T1000 (cell line): ENCODE data around the gene TMEM17.
"Not testable (repeated sequence)": the region's sequence is repeated elsewhere in the genome, so short reads cannot be mapped to it uniquely, and the experiment has no call there.

Experiments used
- DNase-seq: peaks from one replicate; lab custom pipeline; 2025; ENCODE audit warnings: mixed read lengths; lab: John Stamatoyannopoulos, UW

TMEM17 gene, protein sequence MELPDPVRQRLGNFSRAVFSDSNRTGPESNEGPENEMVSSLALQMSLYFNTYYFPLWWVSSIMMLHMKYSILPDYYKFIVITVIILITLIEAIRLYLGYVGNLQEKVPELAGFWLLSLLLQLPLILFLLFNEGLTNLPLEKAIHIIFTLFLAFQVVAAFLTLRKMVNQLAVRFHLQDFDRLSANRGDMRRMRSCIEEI

DNA sequence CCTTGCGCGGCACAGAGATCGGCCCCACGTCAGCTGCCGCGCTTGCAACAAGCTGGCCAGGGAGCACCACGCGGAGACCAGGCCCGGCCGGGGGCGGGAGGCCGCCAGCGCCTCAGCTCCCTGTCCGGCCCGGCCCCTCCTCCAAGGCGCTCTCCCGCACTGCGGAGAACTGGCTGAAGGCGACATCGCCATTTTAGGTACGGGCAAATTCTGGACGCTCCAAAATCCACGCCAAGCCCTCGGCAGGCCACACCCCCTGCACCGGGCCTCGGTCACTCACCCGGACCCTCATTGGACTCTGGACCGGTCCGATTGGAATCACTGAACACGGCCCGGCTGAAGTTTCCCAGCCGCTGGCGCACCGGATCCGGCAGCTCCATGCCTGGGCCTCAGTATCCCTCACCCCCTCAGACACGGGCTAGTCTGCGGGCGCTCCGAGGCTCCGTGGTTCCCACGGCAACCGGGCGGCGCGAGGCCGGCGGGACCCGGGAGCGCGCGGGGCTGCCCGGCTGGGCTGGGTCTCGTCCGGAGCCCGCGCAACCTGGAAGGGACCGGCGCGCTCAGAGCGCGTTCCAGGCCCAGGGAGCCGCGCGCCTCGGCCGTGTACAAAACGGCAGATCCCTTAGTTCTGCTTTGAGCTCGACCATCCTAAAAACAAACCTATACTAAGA lies at the start of gene TMEM17:
TMEM17 (minus strand) TSS at position 446 of the 671 bp plus-strand sequence; CDS start at position 380, 66 bp downstream.
- DNase-seq: peak; percentile 75

DNA sequence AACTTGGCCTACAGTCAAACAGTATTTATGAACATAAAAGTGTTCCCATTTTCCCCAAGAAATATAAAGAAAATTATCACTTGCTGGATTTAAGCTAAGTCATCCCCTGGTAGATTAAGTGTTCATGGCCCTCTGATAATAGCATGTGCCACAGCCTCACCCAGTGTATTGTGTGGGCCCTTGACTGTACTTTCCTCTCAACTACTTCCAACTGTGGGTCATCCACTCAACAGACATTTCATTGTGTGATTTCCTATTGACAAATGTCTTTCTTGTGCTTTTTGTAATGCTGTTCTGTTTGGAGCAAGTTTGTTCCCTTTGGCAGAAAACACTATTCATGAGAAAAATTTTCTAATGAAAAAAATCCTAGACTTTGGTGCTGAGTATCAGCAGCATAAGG lies 48.4 kb upstream of the TMEM17 start:
- DNase-seq: no peak

DNA sequence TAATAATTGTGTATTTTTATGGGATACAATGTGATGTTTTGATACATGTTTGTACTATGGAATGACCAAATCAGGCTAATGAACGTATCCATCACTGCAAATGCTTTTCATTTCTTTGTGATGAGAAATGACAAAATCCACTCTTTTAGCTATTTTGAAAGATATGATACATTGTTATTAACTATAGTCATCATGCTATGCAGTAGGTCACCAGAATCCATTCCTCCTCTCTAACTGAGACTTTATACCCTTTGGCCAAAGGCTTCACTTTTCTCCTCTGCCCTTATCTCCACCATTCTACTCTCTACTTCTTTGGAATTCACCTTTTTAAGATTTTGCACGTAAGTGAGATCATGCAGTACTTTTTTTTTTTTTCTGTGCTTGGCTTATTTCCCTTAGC lies 44.5 kb upstream of the TMEM17 start:
- DNase-seq: no peak

DNA sequence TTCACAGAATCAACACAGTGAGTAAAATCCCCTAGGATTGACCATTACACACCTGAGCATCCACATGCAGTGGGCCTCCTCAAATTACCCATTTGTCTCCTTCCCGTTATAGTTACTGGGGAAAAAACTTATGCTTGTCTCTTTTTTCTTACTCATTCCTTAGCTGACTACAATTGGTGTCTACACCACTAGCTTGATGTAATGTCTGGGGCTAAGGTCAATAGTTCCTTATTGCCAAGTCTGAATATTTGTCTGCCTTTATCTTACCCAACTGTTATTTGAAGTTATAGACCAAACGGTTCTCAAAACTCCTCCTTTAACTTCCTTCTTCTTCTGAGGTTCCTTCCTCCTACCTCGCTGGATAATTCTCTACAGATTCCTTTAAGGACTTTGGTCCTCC lies 41.9 kb upstream of the TMEM17 start:
- no peak for DNase-seq

DNA sequence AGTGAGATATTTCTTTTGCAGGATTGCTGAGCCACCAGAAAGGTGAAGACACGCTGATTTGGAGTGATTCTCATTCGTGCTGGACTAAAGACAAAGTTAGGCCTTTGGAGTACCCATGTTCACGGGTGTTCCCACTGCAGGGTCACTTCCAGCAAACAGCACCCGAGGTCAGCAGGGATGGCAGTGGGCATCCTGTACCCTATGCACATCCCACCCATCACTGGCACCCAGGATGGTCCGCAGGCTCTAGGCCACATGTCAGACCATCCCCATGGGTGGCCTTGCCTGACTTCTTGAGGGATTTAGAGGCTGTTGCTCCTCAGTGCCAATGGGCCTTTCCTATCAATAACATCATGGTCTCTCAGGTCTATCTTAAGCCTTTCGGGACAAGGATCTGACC lies 39.3 kb upstream of the TMEM17 start:
- no peak for DNase-seq

DNA sequence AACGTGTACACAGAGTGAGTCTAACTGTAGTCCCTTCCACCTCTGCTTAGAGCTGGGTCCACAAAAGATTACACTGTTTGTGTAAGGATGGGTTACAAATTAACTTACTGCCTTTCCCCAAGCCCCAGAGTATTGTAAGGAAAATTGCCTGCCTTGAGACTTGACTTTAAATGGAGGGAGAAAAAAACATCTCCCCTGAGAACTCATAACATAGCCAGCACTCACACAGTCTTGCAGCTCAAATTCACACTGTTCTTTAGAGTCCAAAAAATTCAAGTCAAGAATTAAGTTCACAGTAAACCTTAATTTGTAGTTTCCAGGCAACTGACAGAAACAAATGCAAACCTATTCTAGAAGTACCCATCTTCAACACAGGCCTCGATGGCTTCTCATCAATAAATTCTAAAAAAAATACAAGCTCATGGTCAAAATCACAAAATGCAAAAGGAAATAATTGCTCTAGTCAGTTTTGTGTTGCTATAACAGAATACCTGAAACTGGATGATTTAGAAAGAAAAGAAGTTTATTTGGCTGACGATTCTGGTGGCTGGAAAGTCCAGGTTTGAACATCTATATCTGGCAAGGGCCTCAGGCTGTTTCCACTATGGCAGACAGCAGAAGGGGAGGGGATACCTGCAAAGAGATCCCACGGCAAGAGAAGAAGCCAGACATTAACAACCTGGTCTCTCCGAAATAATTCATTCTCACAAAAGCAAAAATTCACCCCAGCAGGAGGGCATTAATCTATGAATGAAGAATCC lies 34.6 kb upstream of the TMEM17 start:
- DNase-seq: no peak

DNA sequence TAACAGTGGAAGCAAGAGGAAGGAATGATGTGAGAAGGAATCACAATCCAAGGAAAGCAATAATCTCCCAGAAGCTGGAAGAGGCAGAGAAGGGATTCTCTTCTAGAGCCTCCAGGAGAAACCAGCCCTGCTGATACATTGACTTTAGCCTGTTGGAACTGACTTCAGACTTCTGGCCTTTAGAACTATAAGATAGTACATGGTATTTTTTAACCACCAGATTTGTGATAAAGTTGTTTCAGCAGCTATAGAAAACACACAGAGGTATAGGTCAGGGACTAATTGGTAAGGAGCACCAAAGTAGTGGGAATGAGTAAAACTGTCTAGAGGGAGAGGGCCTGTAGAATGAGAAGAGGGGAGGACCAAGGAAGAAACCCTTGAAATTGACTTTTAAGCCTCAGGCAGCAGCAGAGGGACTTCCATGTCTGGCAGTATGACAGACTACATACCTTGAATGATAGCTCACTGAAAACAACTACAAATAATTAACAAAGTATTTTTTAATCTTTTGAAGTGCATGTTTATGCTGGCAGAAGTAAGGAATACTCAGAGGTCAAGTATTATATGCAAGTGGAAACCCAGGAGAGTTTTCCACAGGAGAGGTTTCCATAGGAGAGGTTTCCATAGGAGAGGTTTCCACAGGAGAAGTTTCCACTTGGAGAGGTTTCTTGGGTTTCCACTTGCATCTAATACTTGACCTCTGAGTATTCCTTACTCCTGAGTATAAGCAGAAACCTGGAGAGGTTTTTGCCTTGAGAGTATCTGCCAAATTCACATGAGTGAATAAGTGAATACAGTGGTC lies 33.8 kb upstream of the TMEM17 start:
- no peak for DNase-seq

DNA sequence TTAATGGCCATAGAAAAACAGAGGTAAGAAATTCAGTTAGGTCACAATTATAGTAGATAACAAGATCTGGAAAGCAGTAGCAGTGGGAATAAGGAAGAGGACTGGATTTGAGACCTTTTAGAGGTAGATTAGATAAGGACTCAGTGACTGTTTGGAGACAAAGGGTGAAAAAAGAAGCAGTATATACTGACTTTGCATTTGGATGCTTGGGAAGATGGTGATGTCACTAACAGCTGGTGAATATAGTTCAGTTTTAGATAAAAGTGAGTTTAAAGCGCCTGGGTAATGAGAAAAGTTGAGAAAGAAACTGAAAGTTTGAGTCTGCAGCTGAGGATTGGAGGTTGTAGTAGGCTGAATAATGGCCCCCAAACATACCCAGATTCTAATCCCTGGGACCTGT lies 32.8 kb upstream of the TMEM17 start:
- no peak for DNase-seq

DNA sequence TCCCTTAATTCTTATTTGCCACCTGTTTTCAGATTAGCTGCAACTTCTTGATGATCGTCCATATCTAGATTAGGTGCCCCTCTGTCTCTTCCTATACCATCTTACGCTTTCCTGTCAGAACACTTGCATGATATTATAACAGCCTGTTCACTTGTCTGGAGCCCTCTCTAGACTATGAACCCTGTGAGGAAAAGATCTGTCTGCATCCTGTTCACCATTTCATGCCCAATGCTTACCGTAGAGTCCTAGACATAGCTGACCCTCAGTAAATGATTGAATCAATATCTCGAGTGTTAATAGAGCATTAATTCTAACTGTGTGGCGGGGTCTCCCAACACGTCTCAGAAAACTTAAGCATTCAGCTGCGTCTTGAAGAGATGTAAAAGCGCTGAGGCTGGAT lies 31.8 kb upstream of the TMEM17 start:
- no peak for DNase-seq

DNA sequence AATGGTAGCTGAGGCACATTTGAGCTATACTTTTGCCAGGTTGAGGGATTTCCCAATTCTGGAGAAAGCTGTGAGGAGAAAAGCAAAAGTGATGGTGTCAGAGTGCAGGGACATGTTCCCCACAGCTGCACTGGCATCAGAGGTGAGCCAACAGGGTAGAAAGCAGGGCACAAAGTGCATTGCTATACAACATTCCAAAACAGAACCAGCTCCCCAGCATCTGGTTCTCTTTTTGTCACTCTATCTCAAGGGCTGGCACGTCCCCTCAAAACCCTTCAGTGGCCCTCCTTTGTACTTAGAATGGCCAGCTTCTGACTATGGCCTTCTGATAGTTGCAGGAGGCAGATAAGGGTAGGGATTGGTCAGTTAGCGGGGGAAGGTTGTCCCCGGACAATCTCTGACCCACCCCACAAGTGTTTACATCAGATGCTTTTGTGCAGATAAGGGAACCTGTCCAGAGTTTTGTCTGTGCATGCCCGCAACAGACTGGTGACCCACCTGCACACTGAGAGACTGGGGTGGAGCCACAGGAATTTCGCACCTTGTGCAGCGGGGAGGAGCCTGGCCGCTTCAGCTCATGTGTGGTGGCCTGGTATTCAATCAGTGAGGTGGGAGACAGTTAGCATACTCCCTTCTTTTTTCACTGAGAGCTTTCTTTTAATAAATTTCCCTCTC lies 31.0 kb upstream of the TMEM17 start:
- DNase-seq: no peak

DNA sequence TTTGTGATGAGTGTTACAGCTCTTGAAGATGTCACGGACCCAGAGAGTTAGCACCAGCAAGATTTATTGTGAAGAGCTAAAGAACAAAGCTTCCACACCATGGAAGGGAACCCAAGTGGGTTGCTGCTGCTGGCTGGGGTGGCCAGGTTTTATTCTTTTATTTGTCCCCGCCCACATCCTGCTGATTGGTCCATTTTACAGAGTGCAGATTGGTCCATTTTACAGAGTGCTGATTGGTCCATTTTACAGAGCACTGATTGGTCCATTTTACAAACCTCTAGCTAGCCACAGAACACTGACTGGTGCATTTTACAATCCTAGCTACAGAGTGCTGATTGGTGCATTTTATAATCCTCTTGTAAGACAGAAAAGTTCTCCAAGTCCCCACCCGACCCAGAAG lies 29.5 kb upstream of the TMEM17 start:
- DNase-seq: not testable (repeated sequence)

DNA sequence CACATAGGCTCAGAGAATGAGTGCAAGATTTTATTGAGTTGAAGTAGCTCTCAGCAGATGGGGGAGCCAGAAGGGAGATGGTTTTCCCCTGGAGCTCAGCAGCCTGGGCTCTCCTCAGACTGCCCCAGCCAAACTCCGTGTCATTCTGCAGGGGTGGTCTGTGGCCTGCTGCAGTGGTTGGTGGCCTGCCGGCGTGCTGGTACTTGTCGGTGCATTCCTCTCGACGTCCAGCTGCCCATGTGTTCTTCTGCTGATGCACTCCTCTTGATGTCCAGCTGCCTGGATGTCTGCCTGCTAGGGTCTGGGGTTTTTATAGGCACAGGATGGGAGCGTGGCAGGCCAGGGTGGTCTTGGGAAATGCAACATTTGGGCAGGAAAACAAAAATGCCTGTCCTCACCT lies 25.6 kb upstream of the TMEM17 start:
- DNase-seq: no peak

DNA sequence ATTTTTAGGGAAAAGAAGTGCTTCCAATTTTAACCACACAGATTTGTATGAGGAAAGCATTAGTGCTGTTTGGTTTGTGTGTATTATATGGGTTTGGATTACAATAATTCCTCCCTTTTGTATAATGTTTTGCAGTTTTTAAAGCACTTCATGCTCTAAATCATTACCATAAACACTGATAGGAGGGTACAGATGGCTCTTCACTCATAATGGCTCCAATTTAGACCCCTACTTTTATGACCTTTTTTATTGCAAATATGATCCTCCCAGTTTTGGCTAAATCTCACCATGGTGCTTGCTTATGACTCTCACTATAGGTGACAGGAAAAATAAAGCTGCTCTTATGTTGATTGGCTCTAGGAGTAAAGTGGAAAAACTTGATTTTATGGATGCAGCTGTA lies 23.8 kb upstream of the TMEM17 start:
- DNase-seq: no peak

DNA sequence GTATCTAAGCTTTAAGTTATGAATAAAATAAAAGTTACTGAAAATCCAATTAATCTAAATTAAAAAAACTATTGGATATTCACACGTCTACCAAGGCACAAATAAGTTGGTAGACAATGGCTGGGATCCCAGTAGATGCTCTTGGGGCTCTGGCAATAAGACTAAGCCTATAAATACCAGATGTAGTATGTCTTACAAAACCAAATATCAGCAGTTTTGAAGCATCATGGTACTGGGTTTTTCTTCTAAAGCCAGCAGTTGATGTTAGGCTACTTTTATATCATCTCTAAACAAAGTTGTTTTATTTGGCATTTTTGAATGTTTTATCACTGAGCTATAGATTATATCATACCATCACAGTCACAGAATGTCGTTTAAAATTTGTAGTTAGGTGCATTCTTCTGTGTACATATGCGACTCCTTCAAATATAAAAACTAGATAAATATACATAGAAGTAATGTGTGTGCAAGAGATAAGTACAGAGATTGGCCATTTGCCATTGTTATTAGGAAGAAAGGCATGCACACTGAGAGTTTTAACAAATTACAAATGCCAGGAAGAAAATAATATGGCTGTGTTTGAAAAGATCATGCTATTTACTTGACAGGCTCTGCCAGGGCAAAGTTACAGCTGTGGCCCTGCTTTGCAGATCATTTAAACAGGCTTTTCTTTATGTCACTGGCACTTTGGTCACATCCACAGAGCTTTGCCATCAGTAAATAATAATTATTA lies 21.6 kb upstream of the TMEM17 start:
- no peak for DNase-seq

DNA sequence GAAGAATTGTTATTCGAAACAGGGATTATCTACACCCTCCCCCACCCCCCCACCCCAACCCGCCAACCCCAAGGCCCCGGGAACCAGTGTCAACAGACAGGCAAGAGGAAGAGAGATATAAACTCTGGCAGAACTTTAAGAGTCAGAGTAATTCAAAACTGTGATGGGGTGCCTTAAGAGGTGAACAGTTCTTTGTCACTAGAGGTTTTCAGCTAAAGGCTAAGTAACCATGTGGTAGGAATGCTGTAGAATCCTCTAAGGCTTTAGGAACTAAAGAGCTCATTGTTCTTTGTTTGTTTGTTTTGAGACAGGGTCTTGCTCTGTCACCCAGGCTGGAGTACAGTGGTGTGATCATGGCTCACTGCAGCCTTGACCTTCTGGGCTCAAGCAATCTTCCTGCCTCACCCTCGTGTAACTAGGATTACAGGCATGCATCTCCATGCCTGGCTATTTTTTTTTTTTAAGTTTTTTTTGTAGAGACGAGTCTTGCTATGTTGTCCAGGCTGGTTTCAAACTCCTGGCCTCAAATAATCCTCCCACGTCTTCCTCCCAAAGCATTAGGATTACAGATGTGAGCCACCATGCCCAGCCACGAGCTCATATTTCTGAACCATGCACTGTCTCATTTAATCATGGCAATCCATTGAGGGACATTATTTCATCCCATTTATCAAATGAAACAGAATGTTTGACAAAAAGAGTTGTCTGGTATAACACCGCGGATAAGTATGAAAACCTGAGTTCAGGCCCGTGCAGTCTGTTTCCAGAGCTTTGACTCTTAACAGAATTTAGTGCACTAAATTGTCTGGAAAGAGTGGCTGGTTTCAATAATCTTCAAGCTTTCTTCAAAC lies 20.8 kb upstream of the TMEM17 start:
- DNase-seq: no peak

DNA sequence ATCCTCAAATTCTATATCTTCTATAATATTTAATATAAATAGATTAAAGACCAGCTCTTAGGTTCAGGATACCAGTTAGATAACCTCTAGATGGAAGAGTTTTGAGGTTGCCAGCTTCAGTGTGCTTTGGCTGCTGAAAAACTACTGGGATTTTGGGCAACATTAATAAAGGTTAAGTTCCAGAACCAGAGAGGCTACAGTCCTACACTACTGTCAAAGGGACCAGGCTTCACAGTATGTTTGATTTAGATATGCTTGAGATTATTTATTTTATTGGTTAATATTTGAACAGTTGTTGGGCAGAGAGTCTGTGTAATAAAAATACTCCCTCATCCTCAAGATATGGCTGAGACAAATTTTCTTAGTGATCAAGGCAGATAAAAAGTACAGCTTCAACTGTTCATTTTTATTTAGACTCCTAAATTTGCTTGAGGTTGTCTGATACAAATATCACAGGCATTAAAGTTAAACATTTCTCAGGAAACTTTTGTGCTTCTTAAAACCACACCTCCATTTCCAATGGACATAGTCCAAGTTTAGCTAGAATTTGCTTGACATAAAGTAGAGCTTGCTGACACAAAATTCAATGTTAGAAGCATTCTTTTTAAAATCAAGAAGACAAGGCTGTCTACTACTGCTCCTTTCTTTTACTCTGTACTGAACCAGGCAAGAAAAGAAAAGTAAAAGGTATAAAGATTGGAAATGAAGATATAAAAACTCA lies 19.7 kb upstream of the TMEM17 start:
- no peak for DNase-seq

DNA sequence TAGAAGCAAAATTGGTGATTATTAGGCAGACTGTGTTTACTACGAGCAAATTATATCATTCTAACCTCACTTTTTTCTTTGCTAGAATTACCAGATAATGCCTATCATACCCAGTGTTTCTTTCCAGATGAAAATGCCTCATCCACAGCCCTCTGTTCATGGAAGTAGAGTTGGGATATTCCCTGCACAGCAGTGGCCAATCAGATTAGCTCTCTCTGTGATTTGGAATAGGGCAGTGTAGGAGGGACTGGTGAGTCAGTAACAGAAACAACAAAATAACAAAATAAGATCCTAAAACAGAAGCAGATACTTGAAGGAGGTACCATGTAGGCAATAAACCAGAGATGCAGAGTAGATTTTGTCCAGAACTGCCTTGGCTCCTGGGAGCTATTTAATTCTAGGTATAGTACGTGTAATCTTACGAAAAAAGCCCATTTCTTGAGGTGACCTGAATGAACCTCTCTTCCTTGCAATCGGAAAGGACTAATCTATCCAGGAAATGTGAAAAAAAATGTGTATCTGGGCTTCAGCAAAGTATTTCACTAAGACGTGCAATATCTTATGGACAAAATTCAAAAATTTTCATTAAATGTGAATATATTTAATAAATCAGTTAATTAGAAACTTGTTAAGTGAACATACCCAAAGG lies 18.4 kb upstream of the TMEM17 start:
- no peak for DNase-seq

DNA sequence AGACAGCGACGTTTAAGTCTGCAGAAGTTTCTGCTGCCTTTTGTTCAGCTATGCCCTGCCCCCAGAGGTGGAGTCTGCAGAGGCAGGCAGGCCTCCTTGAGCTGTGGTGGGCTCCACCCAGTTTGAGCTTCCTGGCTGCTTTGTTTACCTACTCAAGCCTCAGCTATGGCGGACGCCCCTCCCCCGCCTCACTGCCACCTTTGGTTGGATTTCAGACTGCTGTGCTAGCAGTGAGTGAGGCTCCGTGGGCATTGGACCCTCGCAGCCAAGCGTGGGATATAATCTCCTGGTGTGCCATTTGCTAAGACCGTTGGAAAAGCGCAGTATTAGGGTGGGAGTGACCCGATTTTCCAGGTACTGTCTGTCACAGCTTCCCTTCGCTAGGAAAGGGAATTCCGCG lies 15.1 kb upstream of the TMEM17 start:
- DNase-seq: not testable (repeated sequence)

DNA sequence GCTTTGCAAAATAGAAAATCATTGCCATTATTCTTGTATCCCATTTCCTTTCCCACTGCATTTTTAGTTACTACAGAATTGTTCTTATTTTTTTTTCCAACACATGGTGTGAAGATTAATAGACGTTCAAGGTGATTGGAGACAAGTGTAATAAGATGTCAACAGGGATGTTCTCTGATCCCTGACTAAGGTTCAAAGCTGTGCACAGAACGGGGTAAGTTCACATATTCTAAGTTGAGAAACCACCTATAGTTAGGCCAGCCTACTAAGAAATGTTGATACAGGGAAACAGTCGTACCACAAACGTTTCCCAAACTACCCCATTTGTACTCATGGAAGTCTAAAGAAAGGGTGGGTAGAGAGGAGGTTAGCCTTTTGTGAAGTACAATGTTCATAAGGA lies 6.4 kb upstream of the TMEM17 start:
- no peak for DNase-seq
